K562 (cell line): ENCODE results near the gene PARD6B. TPM values are rescaled to one million over a fixed set of nuclear protein-coding genes. Genes with fewer than 3 reads are reported as not detected.
A peak's percentile ranks its signal among the peaks of the same experiment; 100 is the strongest.

Experiments
- CCAR2 ChIP-seq: fragments of 200-400 bp; formaldehyde crosslinking; IDR thresholded peaks from 2 replicates; pipeline ENCODE4 v1.6.1; 2017; ENCODE audit warnings: mild to moderate bottlenecking, low read depth, low read length
- ETV5 ChIP-seq: sonication (generic); formaldehyde crosslinking; IDR thresholded peaks from 2 replicates; pipeline ENCODE4 v1.4.0; 2020; ENCODE audit warnings: low read depth, mild to moderate bottlenecking, missing genetic modification reagents
- GTF2A2 ChIP-seq: IDR thresholded peaks from 2 replicates; pipeline ENCODE4 v1.6.1; 2016; ENCODE audit warnings: mild to moderate bottlenecking, missing genetic modification characterization, missing compliant biosample characterization
- HSF4 ChIP-seq: fragments of 250-450 bp; sonication (Bioruptor Pico); IDR thresholded peaks from 2 replicates; pipeline ENCODE4 v2.1.2; 2022; ENCODE audit warnings: mild to moderate bottlenecking, moderate library complexity, borderline replicate concordance
- KLF1 ChIP-seq: fragments of 450-650 bp; IDR thresholded peaks from 2 replicates; pipeline ENCODE4 v1.6.1; 2016; ENCODE audit warnings: missing genetic modification characterization, missing compliant biosample characterization
- LEF1 ChIP-seq: fragments of 450-650 bp; IDR thresholded peaks from 2 replicates; pipeline ENCODE4 v1.6.1; 2016; ENCODE audit warnings: mild to moderate bottlenecking
- NR1H2 ChIP-seq: sonication (generic); formaldehyde crosslinking; IDR thresholded peaks from 2 replicates; pipeline ENCODE4 v1.4.0; 2020; ENCODE audit warnings: mild to moderate bottlenecking, missing genetic modification reagents
- NR2F6 ChIP-seq: fragments of 450-650 bp; formaldehyde crosslinking; IDR thresholded peaks from 2 replicates; pipeline ENCODE4 v1.4.0; 2020; ENCODE audit warnings: mild to moderate bottlenecking
- PTRF ChIP-seq: fragments of 450-650 bp; IDR thresholded peaks from 2 replicates; pipeline ENCODE4 v1.6.1; 2016; ENCODE audit warnings: mild to moderate bottlenecking, missing genetic modification characterization, missing compliant biosample characterization
- RHOXF2B ChIP-seq: fragments of 250-450 bp; sonication (Bioruptor Pico); conservative IDR thresholded peaks from 2 replicates; pipeline ENCODE4 v1.5.1; 2021
- ZFX ChIP-seq: sonication (generic); formaldehyde crosslinking; IDR thresholded peaks from 2 replicates; pipeline ENCODE4 v1.8.0; 2022; ENCODE audit warnings: mild to moderate bottlenecking, missing genetic modification reagents, moderate library complexity
- ZNF584 ChIP-seq: fragments of 200-800 bp; sonication (Bioruptor generic); IDR thresholded peaks from 2 replicates; pipeline ENCODE4 v1.6.1; 2016; ENCODE audit warnings: low read depth, mild to moderate bottlenecking, missing genetic modification characterization, missing compliant biosample characterization
- polyA plus RNA-seq, 8 experiments: library from polyadenylated mRNA; depleted of rRNA in 4 of 8; stranded (reverse) in 5 of 8; unstranded in 3 of 8; fragments of >200 nt; fragmentation: Nextera tagmentation in 2 of 8; fragmentation: Illumina TruSeq in 1 of 8; extraction: Ambion mirVana in 2 of 8; extraction: Trizol in 1 of 8; gene quantifications; 2 replicates each; pipeline versions ENCODE4 v1.2.1 to v1.2.3, GENCODE V29; 2011 to 2014; ENCODE audit warnings: inconsistent platforms in 1 of 8, missing spikeins in 1 of 8
- total RNA-seq, 7 experiments: library from RNA; depleted of rRNA in 6 of 7; stranded (reverse); fragments of >200 nt in 6 of 7; fragmentation: Illumina TruSeq in 2 of 7; extraction: Trizol in 2 of 7; gene quantifications; 2 replicates each; pipeline versions ENCODE4 v1.2.1 to v1.2.3, GENCODE V29; 2011 to 2021; ENCODE audit warnings: low replicate concordance in 1 of 7
- TF ChIP-seq, protein P1 (sequence below): fragments of 450-650 bp; IDR thresholded peaks from 2 replicates; pipeline ENCODE4 v1.7.1; 2018; ENCODE audit warnings: mild to moderate bottlenecking, low read depth; ENCODE audit not compliant: partially characterized antibody
- TF ChIP-seq, protein P2 (sequence below): fragments of 450-650 bp; IDR thresholded peaks from 2 replicates; pipeline ENCODE4 v1.6.1; 2016; ENCODE audit warnings: mild to moderate bottlenecking, moderate library complexity

Gene PARD6B
- total and polyA plus RNA-seq, 9 of the 15 experiments (the other 6 are each of a cell fraction or from before 2014, with no cell fraction given), result 1.7 to 12.3 (median 5.5) TPM

DNA sequence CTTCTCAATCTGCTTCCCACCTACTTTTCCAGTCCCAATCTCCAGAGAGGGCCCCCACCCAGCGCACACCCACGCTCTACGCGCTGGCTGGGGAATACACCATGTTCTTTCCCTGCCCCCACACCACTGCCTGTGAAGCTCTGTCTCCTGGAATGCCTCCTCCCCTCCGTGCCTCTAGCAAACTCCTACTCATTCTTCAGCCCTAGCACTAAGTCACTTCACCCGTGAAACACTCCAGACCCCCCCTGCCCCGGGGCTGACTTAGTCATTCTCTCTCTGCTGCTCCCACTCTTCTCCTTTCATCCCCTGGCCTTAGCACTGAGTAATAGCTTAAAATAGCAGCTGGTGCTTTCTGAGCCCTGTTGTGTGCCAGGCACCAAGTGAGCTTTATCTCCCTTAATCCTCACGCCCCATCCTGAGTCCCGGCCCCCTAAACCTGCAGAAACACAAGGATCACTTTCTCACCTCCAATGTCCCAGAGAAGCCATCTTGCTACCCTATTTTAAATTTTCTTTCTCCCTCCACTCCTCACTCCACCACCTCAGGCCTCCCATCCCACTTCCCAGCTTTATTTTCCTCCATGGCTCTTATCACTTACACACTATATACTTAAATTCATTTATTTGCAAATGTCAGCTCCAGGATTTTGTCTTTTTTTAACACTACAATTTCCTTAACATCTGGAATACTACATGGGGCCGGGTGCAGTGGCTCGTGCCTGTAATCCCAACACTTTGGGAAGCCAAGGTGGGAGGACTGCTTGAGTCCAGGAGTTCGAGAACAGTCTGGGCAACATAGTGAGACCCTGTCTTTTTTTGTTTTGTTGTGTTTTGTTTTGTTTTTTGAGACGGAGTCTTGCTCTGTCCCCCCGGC lies 6.3 kb upstream of the PARD6B start (continued):
- TF ChIP-seq ETV5 (CRISPR knock-in tag) (no peak), ZFX (CRISPR knock-in tag) (no peak), NR2F6 (CRISPR knock-in tag) (no peak), CCAR2 (no peak), HSF4 (CRISPR knock-in tag) (no peak), PTRF (tag) (no peak), NR1H2 (CRISPR knock-in tag) (no peak), KLF1 (tag) (no peak), ZNF584 (CRISPR knock-in tag) (0 out of 2 replicates have a peak, but pooled peaks have one; percentile 48), LEF1 (peak; percentile 92), GTF2A2 (no peak), RHOXF2B (CRISPR knock-in tag) (no peak)
- TF ChIP-seq, protein P1, sequence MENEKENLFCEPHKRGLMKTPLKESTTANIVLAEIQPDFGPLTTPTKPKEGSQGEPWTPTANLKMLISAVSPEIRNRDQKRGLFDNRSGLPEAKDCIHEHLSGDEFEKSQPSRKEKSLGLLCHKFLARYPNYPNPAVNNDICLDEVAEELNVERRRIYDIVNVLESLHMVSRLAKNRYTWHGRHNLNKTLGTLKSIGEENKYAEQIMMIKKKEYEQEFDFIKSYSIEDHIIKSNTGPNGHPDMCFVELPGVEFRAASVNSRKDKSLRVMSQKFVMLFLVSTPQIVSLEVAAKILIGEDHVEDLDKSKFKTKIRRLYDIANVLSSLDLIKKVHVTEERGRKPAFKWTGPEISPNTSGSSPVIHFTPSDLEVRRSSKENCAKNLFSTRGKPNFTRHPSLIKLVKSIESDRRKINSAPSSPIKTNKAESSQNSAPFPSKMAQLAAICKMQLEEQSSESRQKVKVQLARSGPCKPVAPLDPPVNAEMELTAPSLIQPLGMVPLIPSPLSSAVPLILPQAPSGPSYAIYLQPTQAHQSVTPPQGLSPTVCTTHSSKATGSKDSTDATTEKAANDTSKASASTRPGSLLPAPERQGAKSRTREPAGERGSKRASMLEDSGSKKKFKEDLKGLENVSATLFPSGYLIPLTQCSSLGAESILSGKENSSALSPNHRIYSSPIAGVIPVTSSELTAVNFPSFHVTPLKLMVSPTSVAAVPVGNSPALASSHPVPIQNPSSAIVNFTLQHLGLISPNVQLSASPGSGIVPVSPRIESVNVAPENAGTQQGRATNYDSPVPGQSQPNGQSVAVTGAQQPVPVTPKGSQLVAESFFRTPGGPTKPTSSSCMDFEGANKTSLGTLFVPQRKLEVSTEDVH, result peak; percentile 40
- TF ChIP-seq, protein P2, sequence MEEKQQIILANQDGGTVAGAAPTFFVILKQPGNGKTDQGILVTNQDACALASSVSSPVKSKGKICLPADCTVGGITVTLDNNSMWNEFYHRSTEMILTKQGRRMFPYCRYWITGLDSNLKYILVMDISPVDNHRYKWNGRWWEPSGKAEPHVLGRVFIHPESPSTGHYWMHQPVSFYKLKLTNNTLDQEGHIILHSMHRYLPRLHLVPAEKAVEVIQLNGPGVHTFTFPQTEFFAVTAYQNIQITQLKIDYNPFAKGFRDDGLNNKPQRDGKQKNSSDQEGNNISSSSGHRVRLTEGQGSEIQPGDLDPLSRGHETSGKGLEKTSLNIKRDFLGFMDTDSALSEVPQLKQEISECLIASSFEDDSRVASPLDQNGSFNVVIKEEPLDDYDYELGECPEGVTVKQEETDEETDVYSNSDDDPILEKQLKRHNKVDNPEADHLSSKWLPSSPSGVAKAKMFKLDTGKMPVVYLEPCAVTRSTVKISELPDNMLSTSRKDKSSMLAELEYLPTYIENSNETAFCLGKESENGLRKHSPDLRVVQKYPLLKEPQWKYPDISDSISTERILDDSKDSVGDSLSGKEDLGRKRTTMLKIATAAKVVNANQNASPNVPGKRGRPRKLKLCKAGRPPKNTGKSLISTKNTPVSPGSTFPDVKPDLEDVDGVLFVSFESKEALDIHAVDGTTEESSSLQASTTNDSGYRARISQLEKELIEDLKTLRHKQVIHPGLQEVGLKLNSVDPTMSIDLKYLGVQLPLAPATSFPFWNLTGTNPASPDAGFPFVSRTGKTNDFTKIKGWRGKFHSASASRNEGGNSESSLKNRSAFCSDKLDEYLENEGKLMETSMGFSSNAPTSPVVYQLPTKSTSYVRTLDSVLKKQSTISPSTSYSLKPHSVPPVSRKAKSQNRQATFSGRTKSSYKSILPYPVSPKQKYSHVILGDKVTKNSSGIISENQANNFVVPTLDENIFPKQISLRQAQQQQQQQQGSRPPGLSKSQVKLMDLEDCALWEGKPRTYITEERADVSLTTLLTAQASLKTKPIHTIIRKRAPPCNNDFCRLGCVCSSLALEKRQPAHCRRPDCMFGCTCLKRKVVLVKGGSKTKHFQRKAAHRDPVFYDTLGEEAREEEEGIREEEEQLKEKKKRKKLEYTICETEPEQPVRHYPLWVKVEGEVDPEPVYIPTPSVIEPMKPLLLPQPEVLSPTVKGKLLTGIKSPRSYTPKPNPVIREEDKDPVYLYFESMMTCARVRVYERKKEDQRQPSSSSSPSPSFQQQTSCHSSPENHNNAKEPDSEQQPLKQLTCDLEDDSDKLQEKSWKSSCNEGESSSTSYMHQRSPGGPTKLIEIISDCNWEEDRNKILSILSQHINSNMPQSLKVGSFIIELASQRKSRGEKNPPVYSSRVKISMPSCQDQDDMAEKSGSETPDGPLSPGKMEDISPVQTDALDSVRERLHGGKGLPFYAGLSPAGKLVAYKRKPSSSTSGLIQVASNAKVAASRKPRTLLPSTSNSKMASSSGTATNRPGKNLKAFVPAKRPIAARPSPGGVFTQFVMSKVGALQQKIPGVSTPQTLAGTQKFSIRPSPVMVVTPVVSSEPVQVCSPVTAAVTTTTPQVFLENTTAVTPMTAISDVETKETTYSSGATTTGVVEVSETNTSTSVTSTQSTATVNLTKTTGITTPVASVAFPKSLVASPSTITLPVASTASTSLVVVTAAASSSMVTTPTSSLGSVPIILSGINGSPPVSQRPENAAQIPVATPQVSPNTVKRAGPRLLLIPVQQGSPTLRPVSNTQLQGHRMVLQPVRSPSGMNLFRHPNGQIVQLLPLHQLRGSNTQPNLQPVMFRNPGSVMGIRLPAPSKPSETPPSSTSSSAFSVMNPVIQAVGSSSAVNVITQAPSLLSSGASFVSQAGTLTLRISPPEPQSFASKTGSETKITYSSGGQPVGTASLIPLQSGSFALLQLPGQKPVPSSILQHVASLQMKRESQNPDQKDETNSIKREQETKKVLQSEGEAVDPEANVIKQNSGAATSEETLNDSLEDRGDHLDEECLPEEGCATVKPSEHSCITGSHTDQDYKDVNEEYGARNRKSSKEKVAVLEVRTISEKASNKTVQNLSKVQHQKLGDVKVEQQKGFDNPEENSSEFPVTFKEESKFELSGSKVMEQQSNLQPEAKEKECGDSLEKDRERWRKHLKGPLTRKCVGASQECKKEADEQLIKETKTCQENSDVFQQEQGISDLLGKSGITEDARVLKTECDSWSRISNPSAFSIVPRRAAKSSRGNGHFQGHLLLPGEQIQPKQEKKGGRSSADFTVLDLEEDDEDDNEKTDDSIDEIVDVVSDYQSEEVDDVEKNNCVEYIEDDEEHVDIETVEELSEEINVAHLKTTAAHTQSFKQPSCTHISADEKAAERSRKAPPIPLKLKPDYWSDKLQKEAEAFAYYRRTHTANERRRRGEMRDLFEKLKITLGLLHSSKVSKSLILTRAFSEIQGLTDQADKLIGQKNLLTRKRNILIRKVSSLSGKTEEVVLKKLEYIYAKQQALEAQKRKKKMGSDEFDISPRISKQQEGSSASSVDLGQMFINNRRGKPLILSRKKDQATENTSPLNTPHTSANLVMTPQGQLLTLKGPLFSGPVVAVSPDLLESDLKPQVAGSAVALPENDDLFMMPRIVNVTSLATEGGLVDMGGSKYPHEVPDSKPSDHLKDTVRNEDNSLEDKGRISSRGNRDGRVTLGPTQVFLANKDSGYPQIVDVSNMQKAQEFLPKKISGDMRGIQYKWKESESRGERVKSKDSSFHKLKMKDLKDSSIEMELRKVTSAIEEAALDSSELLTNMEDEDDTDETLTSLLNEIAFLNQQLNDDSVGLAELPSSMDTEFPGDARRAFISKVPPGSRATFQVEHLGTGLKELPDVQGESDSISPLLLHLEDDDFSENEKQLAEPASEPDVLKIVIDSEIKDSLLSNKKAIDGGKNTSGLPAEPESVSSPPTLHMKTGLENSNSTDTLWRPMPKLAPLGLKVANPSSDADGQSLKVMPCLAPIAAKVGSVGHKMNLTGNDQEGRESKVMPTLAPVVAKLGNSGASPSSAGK, result no peak
